KOPT-K1 (cell line): ENCODE data around the gene HELZ2.
"Not testable (repeated sequence)": the region's sequence is repeated elsewhere in the genome, so short reads cannot be mapped to it uniquely, and the experiment has no call there.

ENCODE experiments used
- H3K27ac ChIP-seq: fragments of 200-600 bp; sonication (generic); 2 replicates; pipeline ENCODE4 v1.5.1; 2016; ENCODE audit warnings: antibody characterized with exemption, mild to moderate bottlenecking, low read depth, low read length; ENCODE audit not compliant: poor library complexity, severe bottlenecking
- H3K36me3 ChIP-seq: fragments of 200-600 bp; sonication (generic); 2 replicates; pipeline ENCODE4 v1.5.1; 2017; ENCODE audit warnings: antibody characterized with exemption, mild to moderate bottlenecking, low read length, moderate library complexity; ENCODE audit not compliant: insufficient read depth
- H3K9me3 ChIP-seq: fragments of 200-600 bp; sonication (generic); 2 replicates; pipeline ENCODE4 v1.5.1; 2017; ENCODE audit warnings: antibody characterized with exemption, low read length, mild to moderate bottlenecking; ENCODE audit not compliant: insufficient read depth, poor library complexity, severe bottlenecking

HELZ2 gene, protein sequence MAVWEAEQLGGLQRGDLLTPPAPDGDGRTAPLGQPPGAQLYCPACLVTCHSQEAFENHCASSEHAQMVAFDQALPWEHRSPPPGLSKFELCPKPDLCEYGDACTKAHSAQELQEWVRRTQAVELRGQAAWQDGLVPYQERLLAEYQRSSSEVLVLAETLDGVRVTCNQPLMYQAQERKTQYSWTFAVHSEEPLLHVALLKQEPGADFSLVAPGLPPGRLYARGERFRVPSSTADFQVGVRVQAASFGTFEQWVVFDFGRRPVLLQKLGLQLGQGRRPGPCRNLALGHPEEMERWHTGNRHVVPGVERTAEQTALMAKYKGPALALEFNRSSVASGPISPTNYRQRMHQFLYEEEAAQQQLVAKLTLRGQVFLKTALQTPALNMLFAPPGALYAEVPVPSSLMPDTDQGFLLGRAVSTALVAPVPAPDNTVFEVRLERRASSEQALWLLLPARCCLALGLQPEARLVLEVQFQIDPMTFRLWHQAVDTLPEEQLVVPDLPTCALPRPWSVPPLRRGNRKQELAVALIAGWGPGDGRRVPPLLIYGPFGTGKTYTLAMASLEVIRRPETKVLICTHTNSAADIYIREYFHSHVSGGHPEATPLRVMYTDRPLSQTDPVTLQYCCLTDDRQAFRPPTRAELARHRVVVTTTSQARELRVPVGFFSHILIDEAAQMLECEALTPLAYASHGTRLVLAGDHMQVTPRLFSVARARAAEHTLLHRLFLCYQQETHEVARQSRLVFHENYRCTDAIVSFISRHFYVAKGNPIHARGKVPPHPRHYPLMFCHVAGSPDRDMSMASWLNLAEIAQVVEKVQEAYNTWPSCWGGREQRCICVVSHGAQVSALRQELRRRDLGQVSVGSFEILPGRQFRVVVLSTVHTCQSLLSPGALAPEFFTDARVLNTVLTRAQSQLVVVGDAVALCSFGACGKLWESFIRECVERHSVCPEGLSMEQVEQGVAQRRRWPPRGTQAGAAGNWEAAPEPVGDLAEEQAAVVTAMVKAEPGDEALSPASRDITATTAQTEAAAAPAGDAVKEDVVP (N-terminal part only)

DNA sequence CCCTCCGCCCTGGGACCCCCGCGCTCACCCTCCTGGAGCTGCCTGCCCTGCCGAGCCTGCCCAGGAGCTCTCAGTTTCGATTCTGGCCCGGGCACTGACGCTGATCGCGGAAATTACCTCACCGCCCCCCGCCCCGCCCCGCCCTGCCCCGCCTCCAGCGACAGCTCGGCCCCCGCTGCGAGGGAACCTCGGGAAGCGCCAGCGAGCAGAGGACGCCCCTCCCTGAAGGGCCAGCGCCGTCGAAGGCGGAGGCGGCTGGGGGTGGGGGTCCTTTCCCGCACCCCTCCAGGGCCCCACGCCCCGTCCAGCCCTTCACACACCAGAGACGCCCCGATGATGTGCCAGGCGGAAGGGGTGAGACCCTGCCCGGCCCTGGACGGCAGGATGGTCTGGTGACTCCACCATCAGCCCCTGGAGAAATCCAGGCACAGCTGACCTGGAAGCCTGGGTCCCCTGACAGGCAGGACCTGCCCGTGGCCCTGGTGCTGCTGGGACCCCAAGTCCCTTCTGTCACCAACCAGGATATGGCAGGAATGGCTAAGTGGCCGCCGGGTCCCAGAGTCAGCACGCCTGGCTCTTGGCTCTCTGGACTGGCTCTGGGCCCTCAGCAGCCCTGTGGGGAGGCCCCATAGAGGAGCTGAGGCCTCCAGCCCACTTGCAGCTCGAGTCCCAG is at the start of gene HELZ2:
Gene HELZ2 (minus strand): TSS at position 84 of the 673 bp plus-strand sequence. CDS start 1,854 bp downstream, outside the sequence.
- no peaks in the 10 kb centered on the region for H3K36me3 ChIP-seq
- H3K27ac ChIP-seq: peak within 1 kb of the TSS; percentile 29

DNA sequence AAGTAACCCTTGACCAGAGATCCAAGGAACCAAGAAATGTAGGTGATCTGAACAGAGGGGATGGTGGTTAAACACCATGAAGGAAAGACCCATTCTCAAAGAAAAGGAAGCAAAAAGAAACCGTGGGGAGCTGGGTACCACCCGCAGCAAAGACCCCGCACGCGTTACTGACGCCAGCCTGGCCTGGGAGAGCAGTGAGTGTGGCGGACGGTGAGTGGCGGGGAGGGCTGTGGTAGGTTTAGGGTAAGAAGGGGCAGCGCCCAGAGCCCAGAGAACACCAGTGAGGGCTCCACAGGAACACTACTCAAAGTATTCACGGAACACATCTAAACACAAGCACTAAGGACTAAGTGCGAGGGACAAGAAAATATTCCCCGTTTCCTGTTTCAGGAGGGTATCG is 48.7 kb upstream of the HELZ2 start:
- H3K9me3 ChIP-seq: no peaks in the 10 kb centered on the region
- H3K36me3 ChIP-seq: peaks cover 19% of the 10 kb centered on the region
- no peak overlapping the region for H3K27ac ChIP-seq

More for the DNA sequence above, at the start of gene HELZ2:
- H3K9me3 ChIP-seq: no peaks in the 10 kb centered on the region

DNA sequence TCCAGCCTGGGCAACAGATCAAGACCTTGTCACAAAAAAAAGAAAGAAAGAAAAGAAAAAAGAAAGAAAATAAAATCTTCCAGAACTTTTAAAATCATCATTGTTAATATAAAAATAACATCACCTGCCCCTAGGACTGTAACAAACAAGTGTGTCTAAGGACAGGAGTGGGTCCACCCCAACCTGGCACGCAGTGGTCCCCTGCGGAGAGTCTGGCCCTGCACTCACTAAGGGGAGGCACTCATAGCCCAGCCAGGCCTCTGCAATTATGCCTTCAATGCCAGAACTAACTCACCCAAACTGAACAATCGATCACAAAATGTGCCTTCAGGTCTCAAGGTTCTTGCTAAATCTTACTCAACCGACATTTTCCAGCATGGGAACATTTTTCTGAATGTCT is 48.1 kb upstream of the HELZ2 start:
- peaks cover 26% of the 10 kb centered on the region for H3K36me3 ChIP-seq
- H3K9me3 ChIP-seq: no peaks in the 10 kb centered on the region
- H3K27ac ChIP-seq: no peak overlapping the region

DNA sequence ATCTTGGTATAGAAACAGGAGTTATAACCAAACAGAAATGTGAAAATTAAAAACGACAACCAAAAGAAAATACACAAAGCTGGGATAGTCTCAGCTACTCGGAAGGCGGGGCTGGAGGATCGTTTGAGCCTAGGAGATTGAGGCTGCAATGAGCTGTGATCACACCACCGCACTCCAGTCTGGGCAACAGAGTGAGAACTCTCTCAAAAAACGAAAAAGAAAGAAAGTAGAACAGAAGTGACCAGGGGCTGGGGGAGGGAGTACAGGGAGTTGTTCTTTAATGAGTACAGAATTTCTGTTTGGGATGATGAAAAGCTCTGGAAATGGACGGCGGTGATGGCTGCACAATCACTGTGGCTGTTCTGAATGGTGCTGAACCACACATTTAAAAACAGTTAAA is 47.0 kb upstream of the HELZ2 start:
- Histone ChIP-seq H3K27ac (no peak overlapping the region), H3K36me3 (peaks cover 37% of the 10 kb centered on the region), H3K9me3 (no peaks in the 10 kb centered on the region)

DNA sequence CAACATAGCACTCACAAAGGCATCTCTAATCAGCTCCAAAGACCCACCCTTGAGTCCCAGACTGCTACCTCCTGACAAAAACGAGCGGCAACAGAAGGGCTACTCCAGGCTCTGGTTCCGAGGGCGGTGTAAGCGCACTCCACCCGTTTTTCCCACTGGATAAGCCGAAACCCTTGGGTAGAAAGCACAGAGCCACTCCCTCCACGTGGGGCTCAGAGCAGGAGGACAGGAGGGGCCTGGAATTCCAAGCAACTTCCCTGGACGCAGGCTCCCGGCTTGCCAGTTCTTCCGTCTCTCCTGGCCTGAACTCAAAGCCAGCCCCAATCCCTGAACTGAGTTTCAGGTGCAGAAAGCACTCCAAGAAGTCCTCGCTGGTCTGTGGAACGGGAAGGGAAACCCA is 45.5 kb upstream of the HELZ2 start:
- Histone ChIP-seq H3K36me3 (peaks cover 44% of the 10 kb centered on the region), H3K27ac (no peak overlapping the region), H3K9me3 (no peaks in the 10 kb centered on the region)

DNA sequence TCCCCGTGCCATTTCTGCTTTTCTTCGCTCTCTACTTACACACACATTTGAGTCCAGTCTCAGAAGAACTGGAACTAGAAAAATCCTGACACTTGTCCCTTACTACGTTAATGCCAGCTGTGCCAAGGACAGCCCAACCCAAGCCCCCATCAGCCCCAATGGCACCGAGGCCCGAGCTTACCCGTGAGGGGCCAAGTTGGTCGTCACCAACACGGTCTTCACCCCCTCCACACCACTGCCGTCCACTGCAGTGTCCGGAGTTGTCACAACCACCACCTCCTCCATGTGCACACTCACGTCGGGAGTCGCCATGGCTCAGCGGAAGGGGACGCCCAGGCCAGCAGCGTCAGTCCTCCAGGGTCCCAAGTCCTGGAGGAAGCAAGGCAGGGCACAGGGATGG is 45.0 kb upstream of the HELZ2 start:
- Histone ChIP-seq H3K36me3 (peaks cover 45% of the 10 kb centered on the region), H3K9me3 (no peaks in the 10 kb centered on the region), H3K27ac (no peak overlapping the region)

DNA sequence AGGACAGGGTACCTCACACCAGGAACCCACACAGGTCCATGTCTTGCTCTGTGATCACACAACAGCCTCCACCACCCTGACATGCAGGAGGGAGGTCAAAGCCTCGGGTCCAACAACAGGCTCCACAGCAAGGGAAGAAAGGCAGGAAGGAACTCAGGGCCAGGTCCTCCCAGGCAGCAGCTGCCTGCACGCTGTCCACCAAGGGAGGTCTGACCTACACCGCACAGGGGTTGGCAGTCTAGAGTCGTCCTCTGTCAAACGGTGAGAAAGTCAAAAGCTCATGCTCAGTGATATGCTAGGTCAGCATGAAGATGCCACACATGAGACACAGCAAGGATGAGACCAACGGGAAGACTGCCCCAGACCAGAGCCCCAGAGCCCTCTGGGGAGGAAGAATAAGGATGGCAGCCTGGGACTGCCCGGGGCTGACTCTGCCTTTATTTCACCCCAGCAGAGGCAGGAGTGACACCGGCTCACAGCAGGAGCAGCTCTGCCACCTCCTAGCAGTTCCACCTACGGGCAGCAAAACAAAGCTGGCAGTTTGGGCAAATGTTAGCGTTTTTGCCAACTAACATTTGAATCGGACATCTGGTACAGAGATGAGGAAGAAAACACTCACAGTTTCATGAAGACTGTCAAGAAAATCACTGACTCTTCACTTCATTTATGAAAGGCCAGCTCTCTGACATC is 44.4 kb upstream of the HELZ2 start:
- no peaks in the 10 kb centered on the region for H3K9me3 ChIP-seq
- H3K36me3 ChIP-seq: peaks cover 45% of the 10 kb centered on the region
- no peak overlapping the region for H3K27ac ChIP-seq

DNA sequence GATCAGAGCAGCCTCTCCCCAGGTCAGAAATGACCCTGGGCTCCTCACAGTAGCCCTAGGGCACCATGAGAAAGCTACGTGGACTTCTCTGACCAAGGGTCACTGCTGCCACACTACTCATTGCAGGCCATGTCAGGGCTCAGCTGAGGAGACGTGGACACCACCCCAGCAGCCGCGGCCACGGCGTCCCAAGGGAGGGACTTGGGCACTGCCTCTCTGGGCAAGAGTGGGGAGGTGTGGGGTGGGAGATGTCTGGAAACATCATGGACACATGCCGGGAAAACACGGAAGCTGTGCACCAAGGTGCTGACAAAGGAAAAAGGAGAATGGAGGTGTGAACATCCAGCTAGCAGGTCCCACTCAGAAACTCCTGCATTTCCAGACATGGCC is 43.8 kb upstream of the HELZ2 start:
- Histone ChIP-seq H3K36me3 (peaks cover 45% of the 10 kb centered on the region), H3K27ac (no peak overlapping the region), H3K9me3 (no peaks in the 10 kb centered on the region)

DNA sequence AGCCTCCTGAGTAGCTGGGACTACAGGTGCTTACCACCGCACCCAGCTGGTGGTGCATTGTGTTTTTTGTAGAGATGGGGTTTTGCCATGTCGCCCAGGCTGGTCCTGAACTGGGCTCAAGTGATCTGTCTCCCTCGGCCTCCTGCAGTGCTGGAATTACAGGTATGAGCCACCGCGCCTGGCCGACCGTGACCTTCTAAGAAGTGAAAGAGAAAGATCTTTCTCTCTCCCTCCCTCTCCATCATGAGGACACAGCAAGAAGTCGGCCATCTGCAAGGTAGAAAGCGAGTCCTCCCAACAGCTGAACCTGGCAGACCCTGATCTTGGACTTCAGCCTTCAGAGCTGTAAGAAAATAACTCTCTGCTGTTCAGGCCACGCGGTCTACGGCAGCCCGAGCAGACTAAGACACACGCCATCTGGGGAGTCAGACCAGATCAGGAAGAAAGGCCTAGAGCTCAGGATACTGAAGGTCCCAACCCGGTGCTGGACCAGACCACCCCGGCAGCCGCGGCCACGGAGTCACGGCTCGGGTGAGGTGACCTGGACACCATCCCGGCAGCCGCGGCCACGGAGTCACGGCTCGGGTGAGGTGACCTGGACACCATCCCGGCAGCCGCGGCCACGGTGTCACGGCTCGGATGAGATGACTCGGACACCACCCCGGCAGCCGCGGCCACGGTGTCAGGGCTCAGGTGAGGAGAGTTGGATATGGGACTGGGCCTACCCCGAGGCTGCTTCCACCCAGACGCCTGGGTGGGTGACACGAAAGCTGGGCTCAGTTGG is 43.2 kb upstream of the HELZ2 start:
- peaks cover 45% of the 10 kb centered on the region for H3K36me3 ChIP-seq
- H3K27ac ChIP-seq: no peak overlapping the region

DNA sequence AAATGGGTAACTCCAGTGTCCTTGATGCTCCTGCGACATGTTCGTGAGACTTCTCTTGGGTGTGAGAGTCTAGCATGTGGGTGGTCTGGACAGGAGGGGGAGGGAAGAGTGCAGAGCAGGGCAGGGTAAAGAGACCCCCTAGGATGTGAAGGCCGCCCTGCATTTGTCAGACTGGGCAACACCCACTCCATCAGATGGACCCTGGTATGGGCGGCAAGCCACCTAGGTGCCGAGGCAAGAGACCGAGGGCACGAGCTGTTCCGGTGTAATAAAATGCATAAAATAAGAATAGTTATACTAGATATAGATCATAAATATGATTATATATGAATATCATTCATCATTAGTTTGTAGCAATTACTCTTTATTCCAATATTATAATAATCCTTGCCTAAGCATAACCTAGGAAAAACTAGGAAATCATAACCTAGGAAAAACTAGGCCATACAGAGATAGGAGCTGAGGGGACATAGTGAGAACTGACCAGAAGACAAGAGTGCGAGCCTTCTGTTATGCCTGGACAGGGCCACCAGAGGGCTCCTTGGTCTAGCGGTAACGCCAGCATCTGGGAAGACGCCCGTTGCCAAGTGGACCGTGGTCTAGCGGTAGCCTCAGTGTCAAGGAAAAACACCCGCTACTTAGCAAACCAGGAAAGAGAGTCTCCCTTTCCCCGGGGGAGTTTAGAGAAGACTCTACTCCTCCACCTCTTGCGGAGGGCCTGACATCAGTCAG is 40.0 kb upstream of the HELZ2 start:
- not testable (repeated sequence) for H3K9me3 ChIP-seq, H3K27ac ChIP-seq
- peaks cover 43% of the 10 kb centered on the region for H3K36me3 ChIP-seq

More for the DNA sequence above, 43.2 kb upstream of the HELZ2 start:
- H3K9me3 ChIP-seq: no peaks in the 10 kb centered on the region

DNA sequence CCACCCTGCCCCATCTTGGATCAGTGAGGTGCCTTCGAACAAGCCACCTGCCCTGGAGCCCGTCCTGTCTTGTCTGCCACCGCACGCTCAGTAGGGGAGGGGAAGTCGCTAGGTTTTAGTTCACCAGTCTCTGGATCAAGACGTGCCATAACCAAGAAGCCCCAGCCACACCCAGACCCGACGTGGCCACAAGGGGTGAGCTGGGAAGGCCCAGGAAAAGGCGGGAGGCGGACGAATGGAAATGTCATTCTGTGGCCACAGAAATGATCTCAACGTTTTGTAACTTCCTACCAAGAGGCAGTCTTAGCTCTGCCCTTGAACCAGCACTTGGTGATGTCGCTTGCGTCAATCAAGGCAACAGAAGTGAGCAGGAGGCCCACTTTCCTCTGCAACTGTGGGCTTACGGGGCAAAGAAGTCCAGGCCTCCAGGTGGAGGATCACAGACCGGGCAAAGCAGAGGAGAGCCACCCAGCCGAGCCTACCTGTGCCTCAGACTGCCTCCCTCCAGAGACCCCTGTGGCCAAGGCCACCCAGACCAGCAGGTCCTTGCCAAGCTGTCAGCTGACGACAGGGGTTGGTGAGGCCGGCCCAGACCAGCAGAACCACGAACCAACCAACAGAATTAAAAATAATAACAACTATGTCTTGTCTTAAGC is 38.4 kb upstream of the HELZ2 start:
- peaks cover 27% of the 10 kb centered on the region for H3K36me3 ChIP-seq
- H3K9me3 ChIP-seq: no peaks in the 10 kb centered on the region
- no peak overlapping the region for H3K27ac ChIP-seq

DNA sequence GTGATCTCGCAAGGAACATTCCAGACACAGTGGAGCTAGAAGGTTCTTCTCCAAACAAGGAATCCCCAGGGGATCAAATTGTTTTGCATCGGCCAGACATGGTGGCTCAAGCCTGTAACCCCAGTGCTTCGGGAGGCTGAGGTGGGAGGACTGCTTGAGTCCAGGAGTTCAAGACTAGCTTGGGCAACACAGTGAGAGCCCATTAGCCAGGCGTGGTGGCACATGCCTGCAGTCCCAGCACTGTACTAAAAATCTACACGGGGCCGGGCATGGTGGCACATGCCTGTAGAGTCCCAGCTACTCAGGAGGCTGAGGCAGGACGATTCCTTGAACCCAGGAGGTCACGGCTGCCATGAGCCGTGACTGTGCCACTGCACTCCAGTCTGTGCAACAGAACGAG is 37.6 kb upstream of the HELZ2 start:
- Histone ChIP-seq H3K27ac (no peak overlapping the region), H3K36me3 (peaks cover 20% of the 10 kb centered on the region), H3K9me3 (no peaks in the 10 kb centered on the region)
